HCT116 (cell line): ENCODE data around the gene ESR2.

ENCODE experiments used
- POLR2A ChIP-seq: IDR thresholded peaks from 2 replicates; pipeline ENCODE4 v1.7.0; 2011; ENCODE audit warnings: borderline replicate concordance; ENCODE audit not compliant: insufficient read depth, insufficient read length; ENCODE audit errors: extremely low read depth
- RAD21 ChIP-seq: IDR thresholded peaks from 2 replicates; pipeline ENCODE4 v1.6.1; 2012; ENCODE audit warnings: low read depth, mild to moderate bottlenecking
- SIN3A ChIP-seq: IDR thresholded peaks from 2 replicates; pipeline ENCODE4 v1.6.1; 2012; ENCODE audit warnings: low read depth
- ZNF274 ChIP-seq: fragments of 200-500 bp; sonication (Bioruptor generic); IDR thresholded peaks from 2 replicates; pipeline ENCODE4 v1.6.1; 2014; ENCODE audit warnings: mild to moderate bottlenecking, low read depth, low read length, inconsistent platforms
- TF ChIP-seq, protein P1 (sequence below), 3 experiments: fragments of 200-600 bp in 1 of 3; sonication (generic) in 1 of 3; IDR thresholded peaks in 2 of 3; conservative IDR thresholded peaks in 1 of 3; 2 replicates each; pipeline ENCODE4 v1.5.1; 2012 to 2017; ENCODE audit warnings: low read depth in 2 of 3, low read length in 2 of 3, antibody characterized with exemption in 1 of 3, borderline replicate concordance in 1 of 3, control low read depth in 1 of 3, mild to moderate bottlenecking in 1 of 3, mixed read lengths in 1 of 3, mixed run types in 1 of 3, moderate library complexity in 1 of 3; ENCODE audit not compliant: insufficient read depth in 1 of 3

DNA sequence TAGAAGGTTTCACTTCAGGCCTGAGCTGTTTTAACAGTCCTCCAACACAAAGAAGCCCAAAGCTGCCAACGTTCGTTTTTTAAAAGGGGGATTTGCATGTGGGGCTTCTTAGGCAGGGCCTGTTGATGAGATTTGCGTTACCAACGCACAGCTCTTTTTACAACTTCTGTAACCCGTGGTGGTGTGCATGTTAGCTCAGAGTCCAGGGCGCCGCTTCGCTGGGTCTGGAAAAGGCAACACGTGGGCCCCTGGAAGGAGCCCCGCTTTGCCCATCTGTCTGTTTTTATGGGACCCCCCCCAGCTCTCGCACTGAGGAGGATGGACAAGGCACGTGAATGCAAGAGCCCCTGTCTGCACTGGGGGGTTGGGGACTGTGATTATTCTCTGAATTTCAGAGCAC lies 84.0 kb downstream of the ESR2 start:
- TF ChIP-seq, protein P1, sequence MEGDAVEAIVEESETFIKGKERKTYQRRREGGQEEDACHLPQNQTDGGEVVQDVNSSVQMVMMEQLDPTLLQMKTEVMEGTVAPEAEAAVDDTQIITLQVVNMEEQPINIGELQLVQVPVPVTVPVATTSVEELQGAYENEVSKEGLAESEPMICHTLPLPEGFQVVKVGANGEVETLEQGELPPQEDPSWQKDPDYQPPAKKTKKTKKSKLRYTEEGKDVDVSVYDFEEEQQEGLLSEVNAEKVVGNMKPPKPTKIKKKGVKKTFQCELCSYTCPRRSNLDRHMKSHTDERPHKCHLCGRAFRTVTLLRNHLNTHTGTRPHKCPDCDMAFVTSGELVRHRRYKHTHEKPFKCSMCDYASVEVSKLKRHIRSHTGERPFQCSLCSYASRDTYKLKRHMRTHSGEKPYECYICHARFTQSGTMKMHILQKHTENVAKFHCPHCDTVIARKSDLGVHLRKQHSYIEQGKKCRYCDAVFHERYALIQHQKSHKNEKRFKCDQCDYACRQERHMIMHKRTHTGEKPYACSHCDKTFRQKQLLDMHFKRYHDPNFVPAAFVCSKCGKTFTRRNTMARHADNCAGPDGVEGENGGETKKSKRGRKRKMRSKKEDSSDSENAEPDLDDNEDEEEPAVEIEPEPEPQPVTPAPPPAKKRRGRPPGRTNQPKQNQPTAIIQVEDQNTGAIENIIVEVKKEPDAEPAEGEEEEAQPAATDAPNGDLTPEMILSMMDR (IDR thresholded peaks at IDR 0.05 in 2 of 3, conservative IDR thresholded peaks at IDR 0.05 in 1 of 3; ENCODE audit: borderline replicate concordance in 1 of 3, insufficient read depth in 1 of 3, low read depth in 2 of 3, low read length in 2 of 3): no peak
- TF ChIP-seq RAD21 (no peak), POLR2A (no peak), ZNF274 (no peak), SIN3A (no peak)
